HL-60 (cell line): ENCODE results near the gene CHST11.

Source experiments
- GABPA ChIP-seq: IDR thresholded peaks from 2 replicates; pipeline ENCODE4 v1.6.1; 2012; ENCODE audit warnings: low read depth
- POLR2AphosphoS5 ChIP-seq: IDR thresholded peaks from 2 replicates; pipeline ENCODE4 v1.6.1; 2012; ENCODE audit warnings: low read depth
- TF ChIP-seq, protein P1 (sequence below): IDR thresholded peaks from 2 replicates; pipeline ENCODE4 v1.6.1; 2012; ENCODE audit warnings: low read depth; ENCODE audit not compliant: insufficient replicate concordance
- TF ChIP-seq, protein P2 (sequence below): IDR thresholded peaks from one replicate; pipeline ENCODE4 v1.5.1; 2011; ENCODE audit warnings: low read length, control low read depth, inconsistent platforms; ENCODE audit not compliant: insufficient read depth

DNA sequence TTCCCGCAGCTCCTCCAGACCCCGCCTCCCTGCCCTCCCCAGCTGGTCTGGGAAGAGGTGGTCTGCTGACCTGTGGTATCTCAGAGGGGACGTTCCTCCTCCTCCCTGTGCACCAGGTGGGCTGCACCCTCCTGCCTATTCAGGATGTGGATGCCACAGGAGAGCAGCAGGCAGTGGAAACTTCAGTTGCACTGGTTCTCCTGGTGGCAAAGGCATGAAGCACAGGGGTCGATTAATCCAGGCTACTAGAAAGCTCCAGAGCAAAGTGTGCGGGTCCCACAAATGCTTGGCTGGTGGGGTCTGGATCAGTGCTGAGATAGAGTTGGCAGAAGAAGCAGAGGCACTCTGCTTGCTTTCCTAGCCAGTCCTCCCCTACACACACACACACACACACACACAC, 304.3 kb downstream of the CHST11 start:
- TF ChIP-seq POLR2AphosphoS5 = no peak
- TF ChIP-seq, protein P1, sequence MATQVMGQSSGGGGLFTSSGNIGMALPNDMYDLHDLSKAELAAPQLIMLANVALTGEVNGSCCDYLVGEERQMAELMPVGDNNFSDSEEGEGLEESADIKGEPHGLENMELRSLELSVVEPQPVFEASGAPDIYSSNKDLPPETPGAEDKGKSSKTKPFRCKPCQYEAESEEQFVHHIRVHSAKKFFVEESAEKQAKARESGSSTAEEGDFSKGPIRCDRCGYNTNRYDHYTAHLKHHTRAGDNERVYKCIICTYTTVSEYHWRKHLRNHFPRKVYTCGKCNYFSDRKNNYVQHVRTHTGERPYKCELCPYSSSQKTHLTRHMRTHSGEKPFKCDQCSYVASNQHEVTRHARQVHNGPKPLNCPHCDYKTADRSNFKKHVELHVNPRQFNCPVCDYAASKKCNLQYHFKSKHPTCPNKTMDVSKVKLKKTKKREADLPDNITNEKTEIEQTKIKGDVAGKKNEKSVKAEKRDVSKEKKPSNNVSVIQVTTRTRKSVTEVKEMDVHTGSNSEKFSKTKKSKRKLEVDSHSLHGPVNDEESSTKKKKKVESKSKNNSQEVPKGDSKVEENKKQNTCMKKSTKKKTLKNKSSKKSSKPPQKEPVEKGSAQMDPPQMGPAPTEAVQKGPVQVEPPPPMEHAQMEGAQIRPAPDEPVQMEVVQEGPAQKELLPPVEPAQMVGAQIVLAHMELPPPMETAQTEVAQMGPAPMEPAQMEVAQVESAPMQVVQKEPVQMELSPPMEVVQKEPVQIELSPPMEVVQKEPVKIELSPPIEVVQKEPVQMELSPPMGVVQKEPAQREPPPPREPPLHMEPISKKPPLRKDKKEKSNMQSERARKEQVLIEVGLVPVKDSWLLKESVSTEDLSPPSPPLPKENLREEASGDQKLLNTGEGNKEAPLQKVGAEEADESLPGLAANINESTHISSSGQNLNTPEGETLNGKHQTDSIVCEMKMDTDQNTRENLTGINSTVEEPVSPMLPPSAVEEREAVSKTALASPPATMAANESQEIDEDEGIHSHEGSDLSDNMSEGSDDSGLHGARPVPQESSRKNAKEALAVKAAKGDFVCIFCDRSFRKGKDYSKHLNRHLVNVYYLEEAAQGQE = no peak
- TF ChIP-seq, protein P2, sequence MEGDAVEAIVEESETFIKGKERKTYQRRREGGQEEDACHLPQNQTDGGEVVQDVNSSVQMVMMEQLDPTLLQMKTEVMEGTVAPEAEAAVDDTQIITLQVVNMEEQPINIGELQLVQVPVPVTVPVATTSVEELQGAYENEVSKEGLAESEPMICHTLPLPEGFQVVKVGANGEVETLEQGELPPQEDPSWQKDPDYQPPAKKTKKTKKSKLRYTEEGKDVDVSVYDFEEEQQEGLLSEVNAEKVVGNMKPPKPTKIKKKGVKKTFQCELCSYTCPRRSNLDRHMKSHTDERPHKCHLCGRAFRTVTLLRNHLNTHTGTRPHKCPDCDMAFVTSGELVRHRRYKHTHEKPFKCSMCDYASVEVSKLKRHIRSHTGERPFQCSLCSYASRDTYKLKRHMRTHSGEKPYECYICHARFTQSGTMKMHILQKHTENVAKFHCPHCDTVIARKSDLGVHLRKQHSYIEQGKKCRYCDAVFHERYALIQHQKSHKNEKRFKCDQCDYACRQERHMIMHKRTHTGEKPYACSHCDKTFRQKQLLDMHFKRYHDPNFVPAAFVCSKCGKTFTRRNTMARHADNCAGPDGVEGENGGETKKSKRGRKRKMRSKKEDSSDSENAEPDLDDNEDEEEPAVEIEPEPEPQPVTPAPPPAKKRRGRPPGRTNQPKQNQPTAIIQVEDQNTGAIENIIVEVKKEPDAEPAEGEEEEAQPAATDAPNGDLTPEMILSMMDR = no peak
- no peak for TF ChIP-seq GABPA
